Stomach (tissue), 4 donors: ENCODE measurements around the gene OGT.

ENCODE experiments used
- CTCF ChIP-seq, 7 experiments: fragments of 450-650 bp in 4 of 7; fragments of 200-600 bp in 3 of 7; sonication (generic) in 3 of 7; IDR thresholded peaks; one replicate each; pipeline ENCODE4 v1.5.1; 2016 to 2019; ENCODE audit warnings: antibody characterized with exemption in 7 of 7, control low read depth in 2 of 7, mild to moderate bottlenecking in 1 of 7
- EP300 ChIP-seq: sonication (generic); formaldehyde crosslinking; IDR thresholded peaks from one replicate; pipeline ENCODE4 v1.6.1; 2017; ENCODE audit warnings: antibody characterized with exemption
- POLR2A ChIP-seq, 4 donors: fragments of 450-650 bp; IDR thresholded peaks; one replicate each; pipeline ENCODE4 v1.6.1; 2016; ENCODE audit warnings: antibody characterized with exemption in 4 of 4, control low read depth in 2 of 4, mild to moderate bottlenecking in 1 of 4, moderate library complexity in 1 of 4
- POLR2AphosphoS5 ChIP-seq, 3 donors: sonication (generic); formaldehyde crosslinking; IDR thresholded peaks; one replicate each; pipeline ENCODE4 v1.6.1; 2016; ENCODE audit warnings: antibody characterized with exemption in 3 of 3

GRCh38 chrX:71625471-71625870 is 92.6 kb downstream of the OGT start:
- no peak for TF ChIP-seq POLR2A (IDR thresholded peaks at IDR 0.05)
- TF ChIP-seq CTCF (IDR thresholded peaks at IDR 0.05): no peak
- TF ChIP-seq EP300: no peak
- no peak for TF ChIP-seq POLR2AphosphoS5 (IDR thresholded peaks at IDR 0.05)
